K562 (cell line): Measurements from ENCODE around the gene TSGA10IP. TPM values are rescaled to one million over a fixed set of nuclear protein-coding genes. Genes with fewer than 3 reads are reported as not detected.

Experiments
- ATAC-seq: fragments of 200-7000 bp; cut with Tn5 transposase; 3 replicates; pipeline ENCODE4 v1.9.1; 2020; ENCODE audit warnings: moderate library complexity
- BruUV-seq: library from RNA; stranded (reverse); fragments of 400-500 nt; replicated peaks from 2 replicates; lab custom pipeline; 2021; lab: Mats Ljungman, UMichigan
- CTCF ChIA-PET: fragments of 300-600 bp; formaldehyde crosslinking; extraction: SDS; loops from one replicate; lab custom pipeline; 2021; ENCODE audit warnings: low intra/inter-chr PET ratio; lab: Yijun Ruan, JAX
- POLR2A ChIA-PET: fragments of 300-600, 350-650 bp; sonication (Branson Sonifier 250); formaldehyde crosslinking; extraction: SDS; loops from one replicate; lab custom pipeline; 2021; ENCODE audit warnings: antibody characterized with exemption, inconsistent platforms; lab: Yijun Ruan, JAX
- DNase-seq, 4 experiments: peaks; one replicate each; pipeline versions ENCODE4 v3.0.0 to v3.0.0-alpha.2; 2011 to 2018; ENCODE audit warnings: low spot score in 3 of 4, mixed read lengths in 3 of 4; ENCODE audit errors: extremely low read depth in 1 of 4
- FAIRE-seq: peaks from 2 replicates; lab custom pipeline; 2011; peaks lifted over from hg19 to GRCh38; lab: Jason Lieb, UNC
- H2AFZ ChIP-seq: 2 replicates; pipeline ENCODE4 v1.6.0; 2011; ENCODE audit warnings: low read depth, low read length, control low read depth, inconsistent platforms
- H3K27ac ChIP-seq: fragments of 200-600 bp; 3 replicates; pipeline ENCODE4 v1.8.0; 2011; ENCODE audit warnings: low read depth, mild to moderate bottlenecking, control low read depth, inconsistent platforms, low read length, moderate library complexity, mixed read lengths; ENCODE audit errors: extremely low read depth
- H3K27me3 ChIP-seq, 2 experiments: fragments of 300-600 bp in 1 of 2; 2 replicates in 1 of 2; 3 replicates in 1 of 2; pipeline versions ENCODE4 v1.6.0 to v1.8.0; 2011; ENCODE audit warnings: inconsistent platforms in 2 of 2, low read length in 2 of 2, mild to moderate bottlenecking in 1 of 2, mixed read lengths in 1 of 2, moderate library complexity in 1 of 2; ENCODE audit not compliant: control insufficient read depth in 2 of 2, insufficient read depth in 2 of 2
- H3K36me3 ChIP-seq: fragments of 300-600 bp; 3 replicates; pipeline ENCODE4 v1.8.0; 2011; ENCODE audit warnings: mild to moderate bottlenecking, low read length, inconsistent platforms; ENCODE audit not compliant: control insufficient read depth, insufficient read depth
- H3K4me1 ChIP-seq, 2 experiments: fragments of 200-600 bp in 1 of 2; replicated peaks in 1 of 2; 2 replicates in 1 of 2; 3 replicates in 1 of 2; pipeline versions ENCODE4 v1.5.1 to v1.8.0; 2011; ENCODE audit warnings: inconsistent platforms in 2 of 2, low read length in 2 of 2, mild to moderate bottlenecking in 1 of 2, mixed read lengths in 1 of 2, moderate library complexity in 1 of 2; ENCODE audit not compliant: control insufficient read depth in 2 of 2, insufficient read depth in 2 of 2
- H3K4me2 ChIP-seq: 2 replicates; pipeline ENCODE4 v1.6.1; 2011; ENCODE audit warnings: low read length, control low read depth, inconsistent platforms, mixed read lengths; ENCODE audit not compliant: insufficient read depth
- H3K4me3 ChIP-seq: fragments of 200-600 bp; sonication (generic), shearing (Covaris generic); 2 replicates; pipeline ENCODE4 v1.5.1; 2016; ENCODE audit warnings: control low read depth, inconsistent platforms
- H3K79me2 ChIP-seq: fragments of 200-600 bp; 3 replicates; pipeline ENCODE4 v1.8.0; 2011; ENCODE audit warnings: low read length, inconsistent platforms; ENCODE audit not compliant: control insufficient read depth, insufficient read depth
- H3K9ac ChIP-seq, 2 experiments: 2 replicates each; pipeline versions ENCODE4 v1.6.0 to v1.6.1; 2011; ENCODE audit warnings: low read depth in 2 of 2, low read length in 2 of 2, control low read depth in 1 of 2, inconsistent platforms in 1 of 2, mild to moderate bottlenecking in 1 of 2, mixed read lengths in 1 of 2; ENCODE audit not compliant: insufficient read depth in 1 of 2
- H3K9me1 ChIP-seq: one replicate; pipeline ENCODE4 v1.6.0; 2011; ENCODE audit warnings: inconsistent platforms, mild to moderate bottlenecking, low read length, moderate library complexity; ENCODE audit not compliant: control insufficient read depth, insufficient read depth
- H3K9me3 ChIP-seq: replicated peaks from 2 replicates; pipeline ENCODE4 v1.5.1; 2011; ENCODE audit warnings: low read depth, low read length, inconsistent platforms; ENCODE audit not compliant: control insufficient read depth, insufficient read depth
- H4K20me1 ChIP-seq: replicated peaks from 2 replicates; pipeline ENCODE4 v1.6.1; 2011; ENCODE audit warnings: low read length, inconsistent platforms, mixed read lengths; ENCODE audit not compliant: control insufficient read depth, insufficient read depth
- AFF1 ChIP-seq, 2 experiments: fragments of 450-650 bp; IDR thresholded peaks; 2 replicates each; pipeline ENCODE4 v1.6.1; 2018; ENCODE audit warnings: mild to moderate bottlenecking in 2 of 2, low read depth in 1 of 2; ENCODE audit not compliant: partially characterized antibody in 2 of 2
- HNRNPH1 ChIP-seq: fragments of 200-400 bp; formaldehyde crosslinking; optimal IDR thresholded peaks from 2 replicates; pipeline ENCODE3; 2017; ENCODE audit warnings: low read depth, mild to moderate bottlenecking, low read length, moderate library complexity
- HNRNPLL ChIP-seq: fragments of 200-400 bp; formaldehyde crosslinking; IDR thresholded peaks from 2 replicates; pipeline ENCODE4 v1.6.1; 2017; ENCODE audit warnings: low read length, low read depth, mild to moderate bottlenecking; ENCODE audit not compliant: poor library complexity, severe bottlenecking
- KDM1A ChIP-seq, 2 experiments: fragments of 450-650 bp; IDR thresholded peaks; 2 replicates each; pipeline ENCODE4 v1.6.1; 2016; ENCODE audit warnings: mild to moderate bottlenecking in 2 of 2
- KDM5B ChIP-seq: fragments of 200-600 bp; sonication (generic); IDR thresholded peaks from 2 replicates; pipeline ENCODE4 v1.6.1; 2012; ENCODE audit warnings: low read depth, mild to moderate bottlenecking, moderate library complexity, low read length, control low read depth, inconsistent platforms; ENCODE audit not compliant: insufficient replicate concordance
- POLR2AphosphoS5 ChIP-seq: IDR thresholded peaks from 2 replicates; pipeline ENCODE4 v1.6.1; 2011; ENCODE audit warnings: mild to moderate bottlenecking, low read depth, low read length, moderate library complexity; ENCODE audit not compliant: control insufficient read depth, insufficient read depth
- SP1 ChIP-seq: sonication (generic); formaldehyde crosslinking; IDR thresholded peaks from 2 replicates; pipeline ENCODE4 v1.8.1; 2022; ENCODE audit warnings: mild to moderate bottlenecking, missing genetic modification reagents
- SRSF3 ChIP-seq: fragments of 200-400 bp; formaldehyde crosslinking; IDR thresholded peaks from 2 replicates; pipeline ENCODE4 v1.6.1; 2016; ENCODE audit warnings: mild to moderate bottlenecking, low read length, moderate library complexity; ENCODE audit not compliant: insufficient read depth
- ZFP30 ChIP-seq: fragments of 250-450 bp; sonication (Bioruptor Pico); IDR thresholded peaks from 2 replicates; pipeline ENCODE4 v1.8.0; 2022; ENCODE audit warnings: moderate library complexity, mild to moderate bottlenecking, inconsistent platforms, borderline replicate concordance
- WGBS: fragments of 100-300 bp; shearing (Covaris generic); methylation state at CpG from one replicate; pipeline ENCODE4 v1.1.6; 2016; ENCODE audit warnings: low coverage, mixed read lengths; ENCODE audit not compliant: insufficient coverage; ENCODE audit errors: missing lambda C conversion rate; 5-methylcytosine and 5-hydroxymethylcytosine counted together
- in situ Hi-C: fragments of 300-500 bp; cut with MboI; formaldehyde crosslinking; loops from 4 replicates; pipeline ENCODE4 v1.15.0; 2018; ENCODE audit warnings: inconsistent platforms, mixed read lengths
- intact Hi-C: fragments of 100-400 bp; cut with micrococcal nuclease; formaldehyde crosslinking; loops from 2 replicates; pipeline ENCODE4 v1.14.2; 2022
- polyA plus RNA-seq, 8 experiments: library from polyadenylated mRNA; depleted of rRNA in 4 of 8; stranded (reverse) in 5 of 8; unstranded in 3 of 8; fragments of >200 nt; fragmentation: Nextera tagmentation in 2 of 8; fragmentation: Illumina TruSeq in 1 of 8; extraction: Ambion mirVana in 2 of 8; extraction: Trizol in 1 of 8; gene quantifications; 2 replicates each; pipeline versions ENCODE4 v1.2.1 to v1.2.3, GENCODE V29; 2011 to 2014; ENCODE audit warnings: inconsistent platforms in 1 of 8, missing spikeins in 1 of 8
- total RNA-seq, 7 experiments: library from RNA; depleted of rRNA in 6 of 7; stranded (reverse); fragments of >200 nt in 6 of 7; fragmentation: Illumina TruSeq in 2 of 7; extraction: Trizol in 2 of 7; gene quantifications; 2 replicates each; pipeline versions ENCODE4 v1.2.1 to v1.2.3, GENCODE V29; 2011 to 2021; ENCODE audit warnings: low replicate concordance in 1 of 7
- TF ChIP-seq, protein P1 (sequence below), 3 experiments: fragments of 200-800 bp in 1 of 3; sonication (Bioruptor generic) in 1 of 3; sonication (generic) in 1 of 3; formaldehyde crosslinking in 1 of 3; IDR thresholded peaks; 2 replicates each; pipeline versions ENCODE4 v1.6.1 to v1.8.0; 2016 to 2022; ENCODE audit warnings: mild to moderate bottlenecking in 2 of 3, missing compliant biosample characterization in 2 of 3, missing genetic modification characterization in 2 of 3, missing genetic modification reagents in 1 of 3
- TF ChIP-seq, protein P2 (sequence below): sonication (generic); formaldehyde crosslinking; IDR thresholded peaks from 2 replicates; pipeline ENCODE4 v1.8.1; 2022; ENCODE audit warnings: missing genetic modification reagents
- TF ChIP-seq, protein P3 (sequence below): fragments of 450-650 bp; formaldehyde crosslinking; IDR thresholded peaks from 2 replicates; pipeline ENCODE4 v1.4.0; 2020; ENCODE audit warnings: mild to moderate bottlenecking

TSGA10IP gene
- total and polyA plus RNA-seq, 9 of the 15 experiments (the other 6 are each of a cell fraction or from before 2014, with no cell fraction given) = not detected

DNA sequence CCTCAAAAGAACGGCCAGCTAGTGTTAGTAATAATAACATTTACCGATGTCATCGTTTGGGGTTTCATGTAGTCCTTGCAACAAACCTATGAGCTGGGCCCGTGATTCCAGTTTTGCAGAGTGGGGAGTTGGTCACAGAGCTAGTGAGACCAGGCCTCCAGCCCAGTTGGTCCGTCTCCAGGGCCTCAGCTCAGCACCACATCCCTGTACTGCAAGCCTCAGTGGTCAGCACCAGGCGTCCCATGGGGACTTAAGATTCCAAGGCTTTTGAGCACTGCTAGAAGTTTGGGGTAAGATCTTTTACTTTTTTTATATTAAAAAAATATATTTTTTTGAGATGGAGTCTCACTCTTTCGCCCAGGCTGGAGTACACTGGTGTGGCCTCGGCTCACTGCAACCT is 1.1 kb upstream of the TSGA10IP start (continued):
- TF ChIP-seq AFF1 (IDR thresholded peaks at IDR 0.05; ENCODE audit: low read depth in 1 of 2, partially characterized antibody in 2 of 2) = no peak

GRCh38 chr11:65944767-65945166 is 513 bp upstream of the TSGA10IP start:
- WGBS = 43% methylated on average over 8 of the region's 8 CpGs
- Histone ChIP-seq H4K20me1 (0 out of 2 replicates have a peak, but pooled peaks cover 4% of the 10 kb centered on the region), H2AFZ (no peak overlapping the region), H3K27me3 (peaks cover 0 to 5% of the 10 kb centered on the region in 2 experiments; a peak in 1 of 5 replicates), H3K9me1 (no peaks in the 10 kb centered on the region), H3K79me2 (no peaks in the 10 kb centered on the region), H3K4me3 (no peak overlapping the region), H3K27ac (no peak overlapping the region), H3K9me3 (no peaks in the 10 kb centered on the region), H3K36me3 (no peaks in the 10 kb centered on the region), H3K4me1 (peaks cover 12 to 36% of the 10 kb centered on the region in 2 experiments; a peak in 4 of 5 replicates), H3K9ac (no peak overlapping the region; a peak in 1 of 4 replicates), H3K4me2 (no peak overlapping the region)
- POLR2A ChIA-PET = interaction anchor here (1.1 kb wide), 1 partner anchor 39 kb away, joined by 3 read pairs; no protein-coding TSS in a partner anchor
- DNase-seq (no peak), FAIRE-seq (no peak), ATAC-seq (no peak)
- intact Hi-C loops = no loop called here
- CTCF ChIA-PET = no interaction called here
- BruUV-seq = no TSS peak
- in situ Hi-C loops = no loop called here
- TF ChIP-seq SP1 (CRISPR knock-in tag) (no peak), SRSF3 (no peak), KDM1A (IDR thresholded peaks at IDR 0.05) (no peak), POLR2AphosphoS5 (no peak), ZFP30 (no peak), HNRNPLL (no peak), KDM5B (no peak), HNRNPH1 (no peak)
- TF ChIP-seq, protein P1, sequence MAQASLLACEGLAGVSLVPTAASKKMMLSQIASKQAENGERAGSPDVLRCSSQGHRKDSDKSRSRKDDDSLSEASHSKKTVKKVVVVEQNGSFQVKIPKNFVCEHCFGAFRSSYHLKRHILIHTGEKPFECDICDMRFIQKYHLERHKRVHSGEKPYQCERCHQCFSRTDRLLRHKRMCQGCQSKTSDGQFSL (CRISPR knock-in tag; IDR thresholded peaks at IDR 0.05) = no peak
- TF ChIP-seq, protein P1 (tag; IDR thresholded peaks at IDR 0.05) = no peak
- TF ChIP-seq, protein P2, sequence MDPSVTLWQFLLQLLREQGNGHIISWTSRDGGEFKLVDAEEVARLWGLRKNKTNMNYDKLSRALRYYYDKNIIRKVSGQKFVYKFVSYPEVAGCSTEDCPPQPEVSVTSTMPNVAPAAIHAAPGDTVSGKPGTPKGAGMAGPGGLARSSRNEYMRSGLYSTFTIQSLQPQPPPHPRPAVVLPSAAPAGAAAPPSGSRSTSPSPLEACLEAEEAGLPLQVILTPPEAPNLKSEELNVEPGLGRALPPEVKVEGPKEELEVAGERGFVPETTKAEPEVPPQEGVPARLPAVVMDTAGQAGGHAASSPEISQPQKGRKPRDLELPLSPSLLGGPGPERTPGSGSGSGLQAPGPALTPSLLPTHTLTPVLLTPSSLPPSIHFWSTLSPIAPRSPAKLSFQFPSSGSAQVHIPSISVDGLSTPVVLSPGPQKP (CRISPR knock-in tag) = no peak
- TF ChIP-seq, protein P3, sequence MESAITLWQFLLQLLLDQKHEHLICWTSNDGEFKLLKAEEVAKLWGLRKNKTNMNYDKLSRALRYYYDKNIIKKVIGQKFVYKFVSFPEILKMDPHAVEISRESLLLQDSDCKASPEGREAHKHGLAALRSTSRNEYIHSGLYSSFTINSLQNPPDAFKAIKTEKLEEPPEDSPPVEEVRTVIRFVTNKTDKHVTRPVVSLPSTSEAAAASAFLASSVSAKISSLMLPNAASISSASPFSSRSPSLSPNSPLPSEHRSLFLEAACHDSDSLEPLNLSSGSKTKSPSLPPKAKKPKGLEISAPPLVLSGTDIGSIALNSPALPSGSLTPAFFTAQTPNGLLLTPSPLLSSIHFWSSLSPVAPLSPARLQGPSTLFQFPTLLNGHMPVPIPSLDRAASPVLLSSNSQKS = no peak
